Stimulated activated naive CD8-positive, alpha-beta T cell treated with anti-CD3 and anti-CD28 coated beads, Interleukin-15, Interleukin-2, amounts not matched to agents 100 ng/mL and 50 ng/mL, for 24 hours (primary cell): ENCODE results near the gene ARHGEF7.
A peak's percentile ranks its signal among the peaks of the same experiment; 100 is the strongest.

ENCODE experiments used
- H3K27ac Mint-ChIP-seq: one replicate; pipeline ENCODE4 v1.8.0; 2021; ENCODE audit warnings: mild to moderate bottlenecking, mixed read lengths
- H3K27me3 Mint-ChIP-seq: one replicate; pipeline ENCODE4 v1.8.0; 2021; ENCODE audit warnings: mixed read lengths
- H3K36me3 Mint-ChIP-seq: one replicate; pipeline ENCODE4 v1.8.0; 2021; ENCODE audit warnings: low read depth, mixed read lengths
- H3K4me1 Mint-ChIP-seq: one replicate; pipeline ENCODE4 v1.8.0; 2021; ENCODE audit warnings: low read depth, mixed read lengths
- H3K4me3 Mint-ChIP-seq: one replicate; pipeline ENCODE4 v1.8.0; 2021; ENCODE audit warnings: mild to moderate bottlenecking, mixed read lengths
- H3K9me3 Mint-ChIP-seq: one replicate; pipeline ENCODE4 v1.8.0; 2021; ENCODE audit warnings: mixed read lengths

Gene ARHGEF7

GRCh38 chr13:111278743-111279652 is 163.9 kb downstream of the ARHGEF7 start:
- no peaks in the 10 kb centered on the region for H3K27me3 Mint-ChIP-seq
- peaks cover 16% of the 10 kb centered on the region for H3K4me1 Mint-ChIP-seq
- H3K9me3 Mint-ChIP-seq: no peaks in the 10 kb centered on the region
- no peak overlapping the region for H3K27ac Mint-ChIP-seq
- H3K4me3 Mint-ChIP-seq: no peak overlapping the region
- peaks cover 86% of the 10 kb centered on the region for H3K36me3 Mint-ChIP-seq

DNA sequence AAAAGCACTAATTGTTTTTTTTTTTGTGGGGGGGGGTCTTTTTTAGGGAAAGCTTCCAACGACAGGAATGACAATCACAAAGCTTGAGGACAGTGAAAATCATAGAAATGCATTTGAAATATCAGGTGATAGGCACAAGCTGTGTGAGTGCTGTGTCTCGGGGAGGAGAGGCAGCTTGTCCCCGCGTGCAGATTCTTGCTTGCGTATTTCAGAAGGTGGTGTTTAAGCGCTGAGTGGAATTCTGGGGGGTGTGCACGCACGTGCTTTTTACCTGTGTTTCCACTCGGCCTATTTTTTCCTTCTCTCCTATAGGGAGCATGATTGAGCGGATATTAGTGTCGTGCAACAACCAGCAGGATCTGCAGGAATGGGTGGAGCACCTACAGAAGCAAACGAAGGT is 165.1 kb downstream of the ARHGEF7 start:
- H3K9me3 Mint-ChIP-seq: no peaks in the 10 kb centered on the region
- H3K27me3 Mint-ChIP-seq: no peaks in the 10 kb centered on the region
- H3K4me1 Mint-ChIP-seq: peaks cover 15% of the 10 kb centered on the region
- no peak overlapping the region for H3K4me3 Mint-ChIP-seq
- peaks cover 87% of the 10 kb centered on the region for H3K36me3 Mint-ChIP-seq
- no peak overlapping the region for H3K27ac Mint-ChIP-seq

DNA sequence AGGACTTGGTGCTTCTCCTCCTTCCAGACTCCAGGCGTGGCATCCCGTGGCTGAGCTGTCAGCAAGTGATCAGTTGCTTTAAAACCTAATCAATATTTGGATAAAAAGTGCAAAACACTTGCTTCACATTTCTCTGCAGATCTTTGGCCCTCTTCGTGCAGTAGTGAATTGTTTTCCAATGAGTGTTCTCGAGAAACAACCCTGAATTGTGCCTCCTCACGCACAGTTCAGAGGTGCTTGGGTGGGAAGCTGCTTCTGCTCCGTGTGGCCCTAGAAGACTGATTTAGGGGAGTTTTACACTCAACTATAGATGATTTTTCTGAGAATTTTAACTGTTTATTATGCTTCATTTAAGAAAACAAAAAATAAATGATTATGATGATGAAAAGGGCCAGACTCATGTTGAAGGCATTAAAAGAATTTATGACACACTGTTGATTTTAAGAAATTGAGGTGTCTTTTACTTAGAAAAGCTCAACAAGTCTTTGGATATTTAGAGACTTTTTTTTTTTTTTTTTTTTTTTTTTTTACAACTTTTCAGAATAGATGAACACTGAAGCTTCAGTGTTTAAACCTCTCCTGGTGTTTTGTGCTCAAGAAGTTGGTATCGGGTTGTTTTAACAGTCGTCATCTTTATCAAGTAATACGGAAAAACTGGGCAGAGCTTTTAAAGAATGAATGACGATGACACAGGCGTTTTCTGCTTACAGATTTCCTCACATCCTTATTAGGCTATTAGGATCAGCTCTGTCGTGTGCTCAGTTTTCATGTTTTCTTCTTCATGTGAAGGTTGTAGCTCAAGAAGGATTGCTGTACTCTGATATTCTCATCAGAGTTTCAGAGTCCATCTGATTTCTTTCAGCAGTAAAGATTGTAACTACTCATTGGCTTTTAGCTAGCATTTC is 165.8 kb downstream of the ARHGEF7 start:
- no peak overlapping the region for H3K27ac Mint-ChIP-seq
- H3K9me3 Mint-ChIP-seq: no peaks in the 10 kb centered on the region
- H3K36me3 Mint-ChIP-seq: peaks cover 86% of the 10 kb centered on the region
- H3K27me3 Mint-ChIP-seq: no peaks in the 10 kb centered on the region
- no peak overlapping the region for H3K4me3 Mint-ChIP-seq
- H3K4me1 Mint-ChIP-seq: peaks cover 8% of the 10 kb centered on the region

DNA sequence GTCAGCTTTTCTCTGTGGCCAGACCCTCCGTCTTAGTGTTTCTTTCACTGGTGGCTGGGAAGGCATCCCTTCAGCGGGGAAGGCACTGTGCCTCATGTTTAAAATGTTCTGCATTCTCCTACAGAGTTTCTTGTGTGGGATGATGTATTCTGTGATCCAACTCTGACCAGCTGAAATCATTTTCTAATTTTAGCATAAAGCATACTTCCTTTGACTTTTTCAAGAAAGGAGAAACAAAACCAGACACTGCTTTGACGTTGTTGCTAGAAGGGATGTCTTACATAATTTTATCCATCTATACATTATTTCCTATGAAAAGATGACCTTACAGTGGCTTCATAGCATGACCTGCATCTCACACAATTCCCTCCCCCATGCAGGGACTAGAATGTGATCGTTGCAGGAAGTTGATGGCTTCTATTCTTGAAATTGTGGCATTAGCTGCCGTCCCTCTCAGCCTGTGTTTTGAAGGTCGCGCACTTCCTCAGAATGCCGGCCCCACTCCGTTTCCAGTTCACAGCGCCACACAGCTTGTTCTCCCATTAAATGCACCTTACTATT is 166.7 kb downstream of the ARHGEF7 start:
- H3K9me3 Mint-ChIP-seq: no peaks in the 10 kb centered on the region
- peaks cover 82% of the 10 kb centered on the region for H3K36me3 Mint-ChIP-seq
- no peaks in the 10 kb centered on the region for H3K27me3 Mint-ChIP-seq
- no peak overlapping the region for H3K27ac Mint-ChIP-seq
- H3K4me3 Mint-ChIP-seq: no peak overlapping the region
- H3K4me1 Mint-ChIP-seq: no peaks in the 10 kb centered on the region

DNA sequence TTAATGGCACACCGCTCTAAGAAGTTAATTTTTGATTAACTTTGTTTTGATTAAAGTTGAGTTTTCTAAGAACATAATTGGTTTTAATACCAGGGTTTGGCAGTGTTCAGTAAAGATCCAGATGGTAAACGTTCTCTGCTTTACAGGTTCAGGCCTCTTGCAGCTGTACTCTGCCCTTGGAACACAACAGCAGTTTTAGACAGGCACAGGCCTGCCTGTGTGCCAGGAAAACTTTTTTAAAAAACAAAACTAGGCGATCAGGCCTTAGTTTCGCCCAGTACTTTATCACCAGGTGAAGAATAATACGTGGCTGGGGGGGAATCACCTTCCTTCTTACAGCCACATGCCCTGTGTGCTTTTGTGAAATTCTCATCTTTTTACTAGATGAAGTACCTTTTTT is 167.3 kb downstream of the ARHGEF7 start:
- no peaks in the 10 kb centered on the region for H3K27me3 Mint-ChIP-seq
- no peaks in the 10 kb centered on the region for H3K4me1 Mint-ChIP-seq
- H3K36me3 Mint-ChIP-seq: peaks cover 83% of the 10 kb centered on the region
- no peak overlapping the region for H3K27ac Mint-ChIP-seq
- H3K9me3 Mint-ChIP-seq: no peaks in the 10 kb centered on the region
- H3K4me3 Mint-ChIP-seq: no peak overlapping the region

DNA sequence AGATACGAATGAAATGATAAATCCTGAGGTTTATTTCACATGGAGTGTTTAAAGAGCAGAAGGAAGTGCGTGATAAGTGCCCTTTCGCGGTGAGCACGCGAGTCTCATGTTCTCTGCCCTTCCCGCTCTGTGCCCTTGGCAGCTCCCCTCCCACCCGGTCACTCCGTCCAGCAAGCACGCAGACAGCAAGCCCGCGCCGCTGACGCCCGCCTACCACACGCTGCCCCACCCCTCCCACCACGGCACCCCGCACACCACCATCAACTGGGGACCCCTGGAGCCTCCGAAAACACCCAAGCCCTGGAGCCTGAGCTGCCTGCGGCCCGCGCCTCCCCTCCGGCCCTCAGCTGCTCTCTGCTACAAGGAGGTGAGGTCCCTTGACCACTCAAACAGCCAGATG is 167.9 kb downstream of the ARHGEF7 start:
- Mint-ChIP-seq H3K36me3 (peaks cover 84% of the 10 kb centered on the region), H3K4me1 (no peaks in the 10 kb centered on the region), H3K4me3 (no peak overlapping the region), H3K27ac (no peak overlapping the region), H3K27me3 (no peaks in the 10 kb centered on the region), H3K9me3 (no peaks in the 10 kb centered on the region)

GRCh38 chr13:111283457-111283856 is 168.3 kb downstream of the ARHGEF7 start:
- H3K4me3 Mint-ChIP-seq: no peak overlapping the region
- no peak overlapping the region for H3K27ac Mint-ChIP-seq
- H3K27me3 Mint-ChIP-seq: no peaks in the 10 kb centered on the region
- peaks cover 84% of the 10 kb centered on the region for H3K36me3 Mint-ChIP-seq
- no peaks in the 10 kb centered on the region for H3K4me1 Mint-ChIP-seq
- no peaks in the 10 kb centered on the region for H3K9me3 Mint-ChIP-seq

GRCh38 chr13:111283991-111284390 is 168.9 kb downstream of the ARHGEF7 start:
- H3K27ac Mint-ChIP-seq: no peak overlapping the region
- no peaks in the 10 kb centered on the region for H3K27me3 Mint-ChIP-seq
- H3K4me1 Mint-ChIP-seq: no peaks in the 10 kb centered on the region
- no peak overlapping the region for H3K4me3 Mint-ChIP-seq
- no peaks in the 10 kb centered on the region for H3K9me3 Mint-ChIP-seq
- peaks cover 82% of the 10 kb centered on the region for H3K36me3 Mint-ChIP-seq

- Mint-ChIP-seq H3K36me3 (peaks cover 85% of the 10 kb centered on the region), H3K27me3 (no peaks in the 10 kb centered on the region), H3K4me1 (no peaks in the 10 kb centered on the region), H3K9me3 (no peaks in the 10 kb centered on the region), H3K27ac (no peak overlapping the region), H3K4me3 (no peak overlapping the region)
These were observed 169.5 kb downstream of the ARHGEF7 start for GRCh38 chr13:111284565-111284964.

- Mint-ChIP-seq H3K4me1 (no peaks in the 10 kb centered on the region), H3K9me3 (no peaks in the 10 kb centered on the region), H3K27ac (no peak overlapping the region), H3K4me3 (no peak overlapping the region), H3K36me3 (peaks cover 81% of the 10 kb centered on the region), H3K27me3 (no peaks in the 10 kb centered on the region)
These were observed 171.1 kb downstream of the ARHGEF7 start for GRCh38 chr13:111286162-111286561.

DNA sequence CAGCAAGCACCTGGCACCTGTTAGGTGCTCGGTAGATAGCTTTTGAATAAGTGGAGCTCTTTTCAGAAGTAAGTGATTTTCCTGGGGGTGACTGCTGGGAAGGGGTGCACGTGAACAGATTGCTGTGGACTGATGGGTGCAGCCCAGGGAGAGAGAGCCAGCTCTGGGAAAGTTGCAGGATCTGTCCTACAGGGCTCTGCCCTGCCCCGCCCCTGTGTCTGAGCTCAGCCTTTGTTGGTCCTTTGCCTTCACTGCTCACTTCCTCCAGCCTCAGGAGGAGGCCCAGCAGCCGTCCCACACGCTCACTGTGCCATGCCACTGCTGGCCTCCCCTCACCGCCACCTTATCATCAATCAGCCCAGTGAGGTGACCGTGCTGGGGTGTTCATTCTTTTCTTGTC is 171.6 kb downstream of the ARHGEF7 start:
- Mint-ChIP-seq H3K4me1 (no peaks in the 10 kb centered on the region), H3K27ac (no peak overlapping the region), H3K9me3 (no peaks in the 10 kb centered on the region), H3K4me3 (no peak overlapping the region), H3K27me3 (no peaks in the 10 kb centered on the region), H3K36me3 (peaks cover 75% of the 10 kb centered on the region)

GRCh38 chr13:111287201-111287600 is 172.1 kb downstream of the ARHGEF7 start:
- Mint-ChIP-seq H3K27ac (no peak overlapping the region), H3K4me1 (no peaks in the 10 kb centered on the region), H3K27me3 (no peaks in the 10 kb centered on the region), H3K9me3 (no peaks in the 10 kb centered on the region), H3K4me3 (no peak overlapping the region), H3K36me3 (peaks cover 78% of the 10 kb centered on the region)

GRCh38 chr13:111288276-111288675 is 173.2 kb downstream of the ARHGEF7 start:
- Mint-ChIP-seq H3K36me3 (peaks cover 81% of the 10 kb centered on the region), H3K4me3 (no peak overlapping the region), H3K27ac (no peak overlapping the region), H3K4me1 (no peaks in the 10 kb centered on the region), H3K27me3 (no peaks in the 10 kb centered on the region), H3K9me3 (no peaks in the 10 kb centered on the region)

- Mint-ChIP-seq H3K27ac (peak overlapping the region; percentile 67), H3K9me3 (no peaks in the 10 kb centered on the region), H3K4me1 (no peaks in the 10 kb centered on the region)
These were observed 174.1 kb downstream of the ARHGEF7 start for GRCh38 chr13:111289251-111289650.

GRCh38 chr13:111291908-111292307 is 176.8 kb downstream of the ARHGEF7 start:
- Mint-ChIP-seq H3K4me3 (no peak overlapping the region), H3K27me3 (no peaks in the 10 kb centered on the region), H3K4me1 (peaks cover 9% of the 10 kb centered on the region), H3K36me3 (peaks cover 71% of the 10 kb centered on the region), H3K27ac (no peak overlapping the region), H3K9me3 (no peaks in the 10 kb centered on the region)

More at GRCh38 chr13:111289251-111289650, 174.1 kb downstream of the ARHGEF7 start:
- no peaks in the 10 kb centered on the region for H3K27me3 Mint-ChIP-seq
- peaks cover 80% of the 10 kb centered on the region for H3K36me3 Mint-ChIP-seq
- no peak overlapping the region for H3K4me3 Mint-ChIP-seq
